HUDEP-2 (cell line): Measurements from ENCODE around the gene ALG1.

Experiments used
- DNase-seq, 76 experiments: peaks; one replicate each; lab custom pipeline; 2025; ENCODE audit not compliant: unreplicated experiment in 76 of 76; lab: John Stamatoyannopoulos, UW

The ALG1 gene, protein sequence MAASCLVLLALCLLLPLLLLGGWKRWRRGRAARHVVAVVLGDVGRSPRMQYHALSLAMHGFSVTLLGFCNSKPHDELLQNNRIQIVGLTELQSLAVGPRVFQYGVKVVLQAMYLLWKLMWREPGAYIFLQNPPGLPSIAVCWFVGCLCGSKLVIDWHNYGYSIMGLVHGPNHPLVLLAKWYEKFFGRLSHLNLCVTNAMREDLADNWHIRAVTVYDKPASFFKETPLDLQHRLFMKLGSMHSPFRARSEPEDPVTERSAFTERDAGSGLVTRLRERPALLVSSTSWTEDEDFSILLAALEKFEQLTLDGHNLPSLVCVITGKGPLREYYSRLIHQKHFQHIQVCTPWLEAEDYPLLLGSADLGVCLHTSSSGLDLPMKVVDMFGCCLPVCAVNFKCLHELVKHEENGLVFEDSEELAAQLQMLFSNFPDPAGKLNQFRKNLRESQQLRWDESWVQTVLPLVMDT

DNA sequence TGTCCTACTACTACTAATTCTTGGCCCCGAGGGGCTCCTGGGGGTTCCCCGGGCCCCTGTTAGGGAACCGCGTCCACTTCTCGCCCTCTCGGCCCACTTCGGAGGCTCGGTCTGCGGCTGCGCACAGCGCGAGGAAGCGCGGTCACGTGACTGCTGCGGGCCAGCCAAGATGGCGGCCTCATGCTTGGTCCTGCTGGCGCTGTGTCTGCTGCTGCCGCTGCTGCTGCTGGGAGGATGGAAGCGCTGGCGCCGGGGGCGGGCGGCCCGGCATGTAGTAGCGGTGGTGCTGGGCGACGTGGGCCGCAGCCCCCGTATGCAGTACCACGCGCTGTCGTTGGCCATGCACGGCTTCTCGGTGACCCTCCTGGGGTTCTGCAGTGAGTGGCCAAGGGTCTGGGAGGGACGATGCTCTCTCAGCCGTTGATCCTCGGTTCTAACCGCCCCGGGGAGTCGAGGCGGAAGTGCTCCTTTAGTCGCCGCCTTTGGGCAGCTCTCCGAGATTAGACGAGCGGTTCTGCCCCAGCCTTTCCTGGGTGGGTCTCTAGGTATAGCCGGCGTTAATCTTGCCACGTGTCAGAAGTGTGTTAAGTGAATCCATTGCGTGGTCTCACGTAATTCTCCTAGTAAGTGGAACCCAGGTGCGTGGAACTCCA lies at the start of gene ALG1:
ALG1 (plus strand) TSS at position 163 of the 653 bp plus-strand sequence; CDS start at position 170, 7 bp downstream.
- DNase-seq: peak in 73 of 76 experiments; percentile 31 to 87 (median 76)

DNA sequence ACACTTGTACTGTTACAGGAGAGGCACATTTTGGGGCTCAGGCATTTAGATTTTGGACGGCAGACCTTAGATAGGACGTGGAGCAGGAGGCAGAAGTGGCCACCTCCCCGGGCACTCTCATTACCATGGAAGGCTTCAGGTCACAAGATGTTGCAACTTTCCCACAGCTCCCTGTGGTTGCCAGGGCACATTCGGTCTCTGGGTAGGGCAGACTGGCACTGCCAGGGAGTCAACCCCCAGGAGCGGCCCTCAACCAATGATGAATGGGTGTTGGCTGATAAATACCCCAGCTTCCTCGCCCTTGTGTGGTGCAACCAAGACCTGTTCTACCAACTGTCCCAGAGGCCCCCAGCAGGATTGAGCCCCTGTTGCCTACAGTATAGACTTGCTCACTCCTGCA lies 49.1 kb upstream of the ALG1 start:
- DNase-seq: no peak

DNA sequence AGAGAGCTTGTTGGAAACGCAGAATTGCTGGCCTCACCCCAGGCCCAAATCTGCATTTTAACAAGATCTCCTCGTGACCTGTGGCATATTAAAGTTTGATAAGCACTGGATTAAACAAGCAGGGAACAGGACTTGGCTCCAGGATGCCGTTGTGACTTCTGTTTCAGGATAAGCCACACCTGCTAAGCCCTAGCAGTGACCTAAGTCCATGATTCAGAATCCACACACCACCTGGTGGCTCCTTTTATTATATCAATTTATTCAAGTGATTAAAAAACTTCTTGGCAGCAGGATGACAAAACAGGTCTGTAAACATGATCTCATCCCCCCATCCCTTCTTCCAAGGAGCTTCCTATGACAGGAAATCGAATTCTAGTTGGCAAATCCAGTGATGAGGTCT lies 47.0 kb upstream of the ALG1 start:
- peak in 4 of 76 experiments; percentile 1 to 20 (median 6) for DNase-seq

DNA sequence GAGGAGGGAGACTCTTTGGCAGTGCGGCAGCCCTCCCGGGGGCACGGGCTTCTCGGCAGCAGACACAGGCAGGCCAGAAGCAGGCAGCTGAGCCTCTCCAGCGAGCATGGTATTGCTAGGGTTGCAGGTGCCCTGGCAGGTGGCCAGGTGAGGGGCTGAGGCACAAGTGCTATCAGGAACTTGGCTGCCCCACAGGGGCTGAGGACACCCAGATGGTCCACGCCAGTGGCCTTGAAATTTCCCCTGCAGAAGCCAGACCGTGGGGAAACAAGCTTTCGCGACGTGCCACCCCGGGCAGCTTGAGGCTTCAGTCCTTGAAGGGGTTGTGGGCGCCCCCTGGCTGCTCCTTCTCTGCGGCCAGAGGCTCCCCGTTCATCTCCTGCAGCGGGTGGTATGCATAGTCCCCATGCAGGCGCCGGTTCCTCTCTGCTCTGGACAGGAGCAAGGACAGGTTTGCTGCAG lies 46.4 kb upstream of the ALG1 start:
- peak in 1 of 76 experiments; percentile 12 for DNase-seq

DNA sequence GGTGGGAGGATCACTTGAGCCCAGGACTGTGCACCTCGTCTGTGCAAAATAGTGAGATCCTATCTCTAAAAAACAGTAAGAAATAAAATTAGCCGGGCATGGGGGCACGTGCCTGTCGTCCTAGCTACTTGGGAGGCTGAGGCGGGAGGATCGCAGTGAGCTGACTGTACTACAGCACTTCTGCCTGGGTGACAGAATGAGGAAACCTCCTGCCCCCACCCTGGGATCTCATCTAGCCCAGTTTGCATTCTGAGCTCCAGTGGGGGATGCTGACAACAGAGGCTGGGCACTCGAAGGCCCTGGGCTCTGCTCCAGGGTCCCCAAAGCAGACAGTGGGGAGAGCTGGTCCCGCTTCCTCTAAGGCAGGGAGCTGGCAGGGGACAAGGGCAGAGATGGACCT lies 45.0 kb upstream of the ALG1 start:
- no peak for DNase-seq

DNA sequence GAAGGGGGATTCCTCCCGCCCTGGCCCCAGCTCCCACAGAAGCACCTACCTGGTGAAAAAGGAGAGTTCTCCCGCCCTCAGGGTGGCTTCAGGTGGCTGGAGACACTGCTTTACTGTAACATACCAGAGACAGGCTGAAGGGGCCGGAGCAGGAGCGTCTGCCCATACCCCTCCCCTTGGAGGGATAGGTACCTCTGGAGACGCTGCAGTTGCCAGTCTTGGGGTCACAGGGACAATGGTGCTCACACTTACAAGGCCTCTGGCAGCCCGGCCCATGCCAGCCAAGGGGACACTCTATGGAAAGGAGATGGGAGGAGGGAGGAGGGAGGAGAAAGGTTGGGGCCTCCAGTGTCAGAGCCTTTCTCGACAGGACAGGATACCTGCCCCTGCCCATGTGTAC lies 44.6 kb upstream of the ALG1 start:
- no peak for DNase-seq

DNA sequence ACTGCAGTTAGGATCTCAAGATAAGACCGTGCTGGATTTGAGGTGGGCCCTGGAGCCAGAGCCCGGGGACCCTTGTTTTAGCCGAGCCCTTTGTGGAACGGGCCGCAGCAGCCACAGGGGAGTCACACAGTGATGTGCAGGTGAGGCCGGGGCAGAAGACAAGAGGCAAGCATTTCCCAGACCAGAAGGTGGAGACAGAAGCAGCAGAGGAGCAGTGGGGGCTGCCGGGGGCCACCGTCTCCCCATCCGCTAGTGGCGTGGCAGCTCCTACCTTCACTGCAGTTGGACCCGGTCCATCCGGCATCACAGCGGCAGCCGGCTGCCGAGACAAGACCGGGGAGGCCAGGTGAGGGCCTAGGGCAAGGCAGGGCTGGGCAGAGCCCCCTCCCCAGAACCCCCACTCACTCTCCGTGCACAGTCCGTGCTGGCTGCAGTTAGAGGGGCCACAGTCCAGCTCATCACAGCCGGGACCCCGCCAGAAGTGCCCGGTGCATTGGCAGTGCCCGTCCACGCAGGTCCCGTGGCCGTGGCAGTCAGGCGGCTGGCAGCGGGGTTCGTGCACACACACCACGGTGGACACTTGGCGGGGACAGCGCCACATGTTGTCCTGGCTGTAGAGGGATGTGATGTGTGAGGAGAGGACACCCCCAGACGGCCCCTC lies 43.9 kb upstream of the ALG1 start:
- no peak for DNase-seq

DNA sequence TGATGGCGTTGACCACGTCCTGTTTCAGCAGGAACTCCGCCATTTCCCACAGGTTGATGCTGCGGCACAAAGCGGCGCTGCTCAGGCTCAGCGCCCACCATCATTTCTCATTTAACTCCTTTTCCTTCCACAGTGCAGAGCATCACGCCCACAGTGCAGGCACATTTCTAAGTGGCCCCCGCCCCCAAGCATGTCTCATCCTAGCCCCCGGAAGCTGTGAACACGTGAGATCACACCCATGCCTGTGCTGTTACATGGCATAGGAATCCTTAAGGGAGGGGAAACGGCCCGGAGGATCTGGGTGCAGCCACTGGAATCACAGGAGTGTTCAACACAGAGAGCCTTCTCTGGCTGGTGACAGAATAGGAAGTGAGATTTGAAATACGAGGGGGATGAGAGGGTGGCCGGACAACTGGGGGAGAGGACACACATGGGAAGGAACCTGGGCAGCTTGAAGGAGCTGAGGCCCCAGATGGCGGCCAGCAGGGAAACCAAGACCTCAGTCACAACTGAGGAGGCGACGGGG lies 42.6 kb upstream of the ALG1 start:
- DNase-seq: no peak

DNA sequence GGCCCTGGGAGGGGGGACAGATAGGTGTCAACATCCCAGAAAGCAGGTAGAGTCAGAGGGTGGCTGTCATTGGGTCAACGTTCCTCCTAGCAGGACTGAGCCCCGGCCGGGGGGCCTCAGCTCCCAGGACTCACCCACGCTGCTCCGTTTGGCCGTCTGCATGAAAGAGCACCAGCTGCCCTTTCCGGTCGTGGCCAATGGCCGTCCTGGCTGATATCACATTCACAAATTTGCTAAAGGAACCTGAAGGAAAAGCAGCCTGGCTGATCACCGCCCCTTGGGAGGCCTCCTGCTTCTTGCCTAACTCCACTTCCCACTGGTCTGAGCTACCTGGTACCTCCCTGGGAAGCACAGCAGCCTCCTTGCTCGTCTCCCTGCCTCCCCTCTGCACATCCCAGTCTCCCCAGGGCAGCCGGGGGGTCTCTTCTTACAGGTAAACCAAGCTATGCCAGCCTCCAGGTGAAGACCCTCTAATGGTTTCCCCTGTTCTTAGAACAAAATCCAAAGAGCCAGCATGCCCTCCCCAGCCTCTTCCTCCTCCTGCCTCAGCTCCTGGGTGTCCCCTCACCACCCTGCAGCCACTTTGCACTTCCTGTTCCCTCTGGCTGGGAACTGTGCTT lies 41.3 kb upstream of the ALG1 start:
- no peak for DNase-seq

DNA sequence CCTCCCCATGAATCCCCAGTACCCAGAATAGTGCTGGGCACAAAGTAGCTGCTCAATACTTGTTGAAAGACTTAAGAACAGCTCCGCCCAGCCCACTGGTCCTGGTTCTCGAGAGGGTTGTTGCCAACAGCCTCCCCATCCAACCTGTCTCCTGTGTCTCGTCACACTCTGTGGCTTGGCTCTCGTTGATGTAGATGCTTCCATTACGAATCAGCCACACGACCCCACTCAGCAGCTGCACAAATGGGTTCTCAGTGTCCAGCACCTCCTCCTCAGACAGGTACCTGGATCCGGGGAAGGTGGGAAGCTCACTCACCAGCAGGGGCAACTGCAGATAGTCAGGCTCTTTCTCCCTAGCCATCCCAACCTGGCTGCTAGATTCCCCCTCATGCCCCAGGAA lies 40.0 kb upstream of the ALG1 start:
- DNase-seq: no peak

DNA sequence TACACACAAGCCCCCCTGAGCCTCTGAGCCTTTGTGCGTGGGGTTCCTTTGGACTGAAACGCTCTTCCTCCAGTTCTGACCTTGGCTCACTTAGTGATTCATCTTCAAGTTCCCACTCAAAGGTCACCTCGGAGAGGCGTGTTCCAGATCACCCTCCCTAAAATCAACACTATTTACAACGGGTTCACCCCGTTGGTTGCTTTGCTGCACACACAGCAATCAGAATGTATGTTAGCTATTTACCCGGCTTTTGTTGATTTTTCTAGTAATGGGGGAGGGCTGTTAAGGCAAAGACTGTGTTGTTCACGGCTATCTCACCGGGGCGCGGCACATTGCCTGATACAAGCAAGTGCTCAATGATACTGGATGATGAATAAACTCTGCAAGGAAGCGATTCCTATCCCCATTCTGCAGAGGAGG lies 38.9 kb upstream of the ALG1 start:
- DNase-seq: peak in 6 of 76 experiments; percentile 2 to 32 (median 6)

DNA sequence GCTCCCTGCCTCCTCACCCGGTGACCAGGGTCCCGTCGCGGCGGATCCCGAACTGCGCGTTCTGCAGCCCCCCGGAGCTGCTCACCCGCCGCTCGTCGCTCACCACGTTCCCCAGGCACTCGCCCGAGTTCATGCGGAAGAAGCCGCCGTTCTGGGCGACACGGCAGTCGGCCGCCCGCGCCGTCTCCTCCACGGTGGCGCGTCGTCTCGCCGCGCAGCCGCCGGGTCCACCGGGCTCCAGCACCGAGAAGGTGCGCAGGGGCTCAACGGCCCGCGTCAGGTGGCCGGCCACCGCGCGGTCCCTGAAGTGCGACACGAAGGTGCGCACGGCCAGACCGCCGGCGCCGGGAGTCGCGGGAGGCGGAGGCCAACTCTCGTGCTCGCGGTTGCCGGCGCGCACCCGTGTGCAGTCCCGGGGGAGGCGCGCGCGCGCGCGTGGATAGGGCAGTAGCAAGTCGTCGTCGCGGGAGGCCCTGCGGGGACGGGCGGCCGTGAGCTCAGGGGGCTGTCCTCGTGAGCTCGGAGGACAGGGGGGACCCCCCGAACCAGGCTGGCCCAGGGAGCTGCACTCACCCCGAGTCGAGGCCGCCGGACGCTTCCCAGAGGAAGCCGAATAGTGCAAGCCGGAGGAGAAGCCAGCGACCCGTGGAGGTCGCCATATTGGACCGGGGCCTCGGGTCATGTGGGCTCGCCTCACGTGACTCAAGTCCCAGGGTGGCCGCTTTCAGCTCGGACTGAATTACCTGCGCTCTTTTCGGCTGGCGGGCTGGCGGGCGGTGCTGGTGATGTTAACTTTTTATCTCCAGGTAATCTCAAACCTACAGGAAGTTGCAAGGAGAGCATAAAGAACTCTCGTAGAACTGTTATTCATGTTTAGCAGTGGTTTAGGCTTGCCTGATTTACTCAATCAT lies 38.1 kb upstream of the ALG1 start, which contains the start of gene NAGPA:
NAGPA (minus strand) TSS at position 680 of the 911 bp plus-strand sequence; CDS start at position 659, 21 bp downstream.
- peak in 68 of 76 experiments; percentile 14 to 80 (median 62) for DNase-seq

DNA sequence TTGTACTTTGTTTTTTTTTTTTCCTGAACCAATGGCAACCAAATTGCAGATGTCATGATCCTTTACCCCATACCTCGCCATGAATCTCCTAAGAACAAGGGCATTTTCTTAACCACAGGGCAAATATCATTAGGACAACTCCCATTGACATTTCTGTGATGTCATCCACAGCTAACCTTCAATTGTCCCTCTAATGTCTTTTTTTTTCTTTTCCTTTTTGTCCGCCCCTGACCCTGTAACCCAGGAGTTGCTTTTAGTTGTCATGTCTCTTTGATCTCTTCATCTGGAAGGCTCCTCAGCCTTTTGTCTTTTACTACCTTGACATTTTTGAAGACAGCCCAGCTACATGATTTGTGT lies 37.5 kb upstream of the ALG1 start:
- no peak for DNase-seq

DNA sequence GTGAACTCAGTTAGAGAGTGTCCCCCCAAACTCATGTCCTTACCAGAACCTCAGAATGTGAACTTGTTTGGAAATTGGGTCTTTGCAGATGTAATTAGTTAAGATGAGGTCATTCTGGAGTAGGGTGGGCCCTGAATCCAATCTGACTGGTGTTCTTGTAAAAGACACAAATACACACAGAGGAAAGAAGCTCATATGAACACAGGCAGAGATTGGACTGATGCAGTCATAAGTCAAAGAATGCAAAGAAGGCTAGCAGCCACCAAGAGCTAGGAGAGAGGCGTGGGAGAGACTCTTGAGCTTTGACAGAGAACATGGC lies 35.8 kb upstream of the ALG1 start:
- DNase-seq: no peak

DNA sequence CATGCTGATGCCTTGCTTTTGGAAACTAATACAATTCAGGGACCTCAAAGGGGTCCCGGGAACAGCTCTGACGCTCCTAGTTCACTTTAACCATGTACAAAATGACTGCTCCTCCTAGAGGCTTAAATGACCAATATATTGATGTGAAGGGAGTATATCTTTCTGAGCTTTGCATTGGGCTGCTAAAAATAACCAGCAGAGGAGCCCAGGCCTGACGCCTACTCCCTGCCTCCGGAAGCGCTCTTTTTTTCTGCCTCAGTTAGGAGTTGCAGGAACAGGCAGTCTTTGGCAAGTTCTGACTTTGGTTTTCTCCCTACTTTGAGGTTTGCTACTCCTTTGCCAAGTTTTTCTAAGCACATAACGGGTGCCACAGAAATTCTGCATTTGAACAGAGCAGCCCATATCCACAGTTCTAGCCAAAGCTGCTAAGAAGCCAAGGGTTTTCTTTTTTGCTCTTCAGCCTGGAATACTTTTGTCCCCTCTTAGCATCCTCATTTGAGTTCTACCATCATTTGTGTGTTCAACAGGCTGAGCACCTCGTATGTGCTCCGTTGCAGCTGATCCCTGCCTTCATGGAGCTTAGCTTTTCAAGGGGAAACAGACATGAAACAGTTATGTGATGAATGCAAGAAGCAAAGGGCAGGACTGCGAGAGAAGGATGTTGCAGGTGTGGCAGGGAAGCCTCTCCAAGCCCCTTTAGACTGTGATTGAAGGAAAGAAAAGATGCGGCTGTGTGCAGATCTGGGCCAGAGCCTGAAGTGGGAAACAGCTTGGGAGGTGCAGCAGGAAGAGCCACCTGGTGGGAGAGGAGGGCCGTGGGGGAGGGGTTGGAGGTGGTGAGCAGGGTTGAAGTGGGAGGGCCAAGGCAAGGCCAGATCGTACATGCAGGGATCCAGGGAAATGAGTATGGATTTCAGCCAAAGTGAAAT lies 35.2 kb upstream of the ALG1 start:
- DNase-seq: no peak

DNA sequence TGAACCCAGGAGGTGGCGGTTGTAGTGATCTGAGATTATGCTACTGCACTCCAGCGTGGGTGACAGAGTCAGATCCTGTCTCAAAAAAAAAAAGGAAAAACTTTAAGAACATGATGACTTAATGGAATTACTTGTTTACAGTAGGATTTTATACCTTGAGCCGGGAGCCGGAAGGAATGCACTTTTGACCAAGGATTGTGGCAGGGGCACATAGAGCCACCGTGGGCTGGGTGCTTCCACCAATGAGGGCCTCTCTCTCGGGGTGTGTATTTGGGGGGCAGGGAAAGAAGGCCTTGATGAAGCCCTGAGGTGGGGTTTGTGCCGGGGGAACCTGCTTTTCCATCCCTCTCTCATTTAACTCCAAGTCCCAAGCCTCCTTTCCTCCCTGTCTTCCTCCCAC lies 31.2 kb upstream of the ALG1 start:
- DNase-seq: no peak

DNA sequence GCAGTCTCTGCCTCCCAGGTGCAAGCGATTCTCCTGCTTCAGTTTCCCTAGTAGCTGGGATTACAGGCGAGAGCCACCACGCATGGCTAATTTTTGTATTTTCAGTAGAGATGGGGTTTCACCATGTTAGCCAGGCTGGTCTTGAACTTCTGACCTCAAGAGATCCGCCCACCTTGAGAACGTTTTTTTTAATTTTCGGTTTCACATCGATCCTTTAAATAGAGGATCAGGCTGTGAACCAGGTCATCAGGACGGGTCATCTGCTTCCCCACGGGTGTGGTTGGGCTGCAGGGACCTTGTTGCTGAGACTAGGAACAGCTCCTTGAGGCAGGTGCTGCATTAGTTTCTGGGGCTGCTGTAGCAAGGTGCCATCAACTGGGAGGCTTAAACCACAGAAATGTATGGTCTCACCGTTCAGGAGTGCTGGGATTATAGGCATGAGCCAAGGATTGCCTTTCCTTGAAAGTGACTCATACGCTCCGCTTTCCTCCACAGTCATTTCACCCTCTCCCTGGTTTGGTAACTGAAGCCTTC lies 30.0 kb upstream of the ALG1 start:
- DNase-seq: no peak

DNA sequence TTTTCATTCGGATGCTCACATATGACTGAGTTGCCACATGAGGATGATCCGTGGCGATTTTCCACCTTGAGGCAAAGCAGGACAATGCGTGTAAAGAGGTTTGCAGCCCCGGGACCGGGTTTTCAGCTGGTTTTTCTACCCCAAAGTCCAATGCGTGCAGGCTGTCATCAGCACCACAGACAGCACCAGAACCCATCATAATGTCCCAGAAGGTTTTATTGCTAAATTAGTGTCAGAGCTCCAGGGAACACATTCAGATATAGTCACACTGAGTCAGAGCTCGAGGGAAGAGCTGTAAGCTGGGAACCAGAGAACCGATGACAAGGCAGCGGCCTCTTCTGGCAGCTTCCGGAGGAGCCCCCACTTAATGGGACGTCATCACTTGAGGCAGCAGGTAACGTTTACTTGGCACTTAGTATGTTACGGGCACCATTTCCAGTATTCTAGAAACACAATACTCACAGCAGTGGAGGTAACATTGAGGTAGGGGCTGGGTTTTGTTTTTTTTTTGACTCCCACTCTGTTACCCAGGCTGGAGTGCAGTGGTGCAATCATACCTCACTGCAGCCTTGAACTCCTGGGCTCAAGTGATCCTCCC lies 29.0 kb upstream of the ALG1 start:
- DNase-seq: peak in 4 of 76 experiments; percentile 6 to 16 (median 13)
